BJ (cell line): Measurements from ENCODE around the gene NHP2. TPM values are rescaled to one million over a fixed set of nuclear protein-coding genes. Genes with fewer than 3 reads are reported as not detected.

Experiments used
- CTCF ChIA-PET: fragments of 350-600 bp; formaldehyde crosslinking; extraction: SDS; loops from one replicate; lab custom pipeline; 2021; ENCODE audit warnings: antibody characterized with exemption, inconsistent platforms; lab: Yijun Ruan, JAX
- POLR2A ChIA-PET: fragments of 300-600 bp; sonication (Branson Sonifier 250); formaldehyde crosslinking; extraction: SDS; loops from one replicate; lab custom pipeline; 2021; ENCODE audit warnings: antibody characterized with exemption; lab: Charles Lee
- DNase-seq: peaks from one replicate; pipeline ENCODE4 v3.0.0-alpha.2; 2011; ENCODE audit warnings: low read depth
- H3K27me3 ChIP-seq: 2 replicates; pipeline ENCODE4 v1.6.0; 2011; ENCODE audit warnings: low read length; ENCODE audit not compliant: control insufficient read depth, insufficient read depth
- H3K36me3 ChIP-seq: 2 replicates; pipeline ENCODE4 v1.5.1; 2011; ENCODE audit warnings: low read length; ENCODE audit not compliant: control insufficient read depth, insufficient read depth
- H3K4me3 ChIP-seq: 2 replicates; pipeline ENCODE4 v1.5.1; 2011; ENCODE audit warnings: low read depth, mild to moderate bottlenecking, control low read depth, low read length
- CTCF ChIP-seq: IDR thresholded peaks from 2 replicates; pipeline ENCODE4 v1.5.1; 2011; ENCODE audit warnings: low read depth, mild to moderate bottlenecking, control low read depth, inconsistent platforms, low read length, moderate library complexity; ENCODE audit not compliant: insufficient read depth
- polyA plus RNA-seq: library from polyadenylated mRNA; depleted of rRNA; stranded (reverse); fragments of >200 nt; gene quantifications from 2 replicates; pipeline ENCODE4 v1.2.3, GENCODE V29; 2011

Gene NHP2
- polyA plus RNA-seq, 1 experiment: 131 TPM

- H3K4me3 ChIP-seq: no peak overlapping the region
- ChIA-PET CTCF (no interaction called here), POLR2A (no interaction called here)
- no peak for TF ChIP-seq CTCF
- H3K27me3 ChIP-seq: peaks cover 26% of the 10 kb centered on the region
- no peaks in the 10 kb centered on the region for H3K36me3 ChIP-seq
- no peak for DNase-seq
Measured at GRCh38 chr5:178112545-178112944, 41.1 kb downstream of the NHP2 start.

GRCh38 chr5:178111925-178112324 lies 41.8 kb downstream of the NHP2 start:
- no peak for DNase-seq
- TF ChIP-seq CTCF: no peak
- ChIA-PET CTCF (no interaction called here), POLR2A (no interaction called here)
- Histone ChIP-seq H3K4me3 (no peak overlapping the region), H3K27me3 (peaks cover 23% of the 10 kb centered on the region), H3K36me3 (no peaks in the 10 kb centered on the region)

- no peak for TF ChIP-seq CTCF
- DNase-seq: no peak
- ChIA-PET POLR2A (no interaction called here), CTCF (interaction anchor here (0.7 kb wide), 1 partner anchor 1027 kb away, joined by 4 read pairs; no protein-coding TSS in a partner anchor)
- Histone ChIP-seq H3K36me3 (no peaks in the 10 kb centered on the region), H3K27me3 (peaks cover 15% of the 10 kb centered on the region), H3K4me3 (no peak overlapping the region)
Measured at GRCh38 chr5:178110511-178110910, 43.2 kb downstream of the NHP2 start.

- no peak for DNase-seq
- CTCF ChIA-PET: no interaction called here
- H3K4me3 ChIP-seq: no peak overlapping the region
- TF ChIP-seq CTCF: no peak
- POLR2A ChIA-PET: no interaction called here
- peaks cover 5% of the 10 kb centered on the region; the same call in 1 of the 2 replicates for H3K27me3 ChIP-seq
- no peaks in the 10 kb centered on the region for H3K36me3 ChIP-seq
Measured at GRCh38 chr5:178108966-178109365, 44.7 kb downstream of the NHP2 start.

GRCh38 chr5:178108446-178108845 lies 45.2 kb downstream of the NHP2 start:
- no peak for DNase-seq
- no peak overlapping the region for H3K4me3 ChIP-seq
- POLR2A ChIA-PET: no interaction called here
- CTCF ChIA-PET: interaction anchor here (1.1 kb wide), 1 partner anchor 27 kb away, joined by 3 read pairs; no protein-coding TSS in a partner anchor
- no peak for TF ChIP-seq CTCF
- no peaks in the 10 kb centered on the region for H3K36me3 ChIP-seq
- H3K27me3 ChIP-seq: peaks cover 5% of the 10 kb centered on the region; the same call in 1 of the 2 replicates
